ENCODE data around the gene PPP6R3.

PPP6R3 gene

GRCh38 chr11:68424101-68424632 is 36.4 kb upstream of the PPP6R3 start:
- DNase-seq (ENCODE audit: low read depth): no peak
- TF ChIP-seq CTCF (IDR thresholded peaks at IDR 0.05; ENCODE audit: low read depth, low read length) (no peak), MYC (IDR thresholded peaks at IDR 0.05; ENCODE audit: low read depth, low read length) (no peak), MAX (IDR thresholded peaks at IDR 0.05; ENCODE audit: low read depth, low read length) (no peak), POLR2A (IDR thresholded peaks at IDR 0.05; ENCODE audit: extremely low read depth, insufficient read length) (no peak)
- no peak overlapping the region for H3K4me3 ChIP-seq (ENCODE audit: low read depth, low read length)

- TF ChIP-seq MAX (IDR thresholded peaks at IDR 0.05; ENCODE audit: low read depth, low read length): no peak
- TF ChIP-seq POLR2A (IDR thresholded peaks at IDR 0.05; ENCODE audit: extremely low read depth, insufficient read length): no peak
- no peak for TF ChIP-seq MYC (IDR thresholded peaks at IDR 0.05; ENCODE audit: low read depth, low read length)
- TF ChIP-seq CTCF (IDR thresholded peaks at IDR 0.05; ENCODE audit: low read depth, low read length): no peak
- no peak overlapping the region for H3K4me3 ChIP-seq (ENCODE audit: low read depth, low read length)
- no peak for DNase-seq (ENCODE audit: low read depth)
Observed at GRCh38 chr11:68424981-68425865, 35.3 kb upstream of the PPP6R3 start.

GRCh38 chr11:68425866-68426380 is 34.6 kb upstream of the PPP6R3 start:
- H3K4me3 ChIP-seq (ENCODE audit: low read depth, low read length): no peak overlapping the region
- TF ChIP-seq CTCF (IDR thresholded peaks at IDR 0.05; ENCODE audit: low read depth, low read length): no peak
- no peak for TF ChIP-seq POLR2A (IDR thresholded peaks at IDR 0.05; ENCODE audit: extremely low read depth, insufficient read length)
- TF ChIP-seq MAX (IDR thresholded peaks at IDR 0.05; ENCODE audit: low read depth, low read length): no peak
- no peak for TF ChIP-seq MYC (IDR thresholded peaks at IDR 0.05; ENCODE audit: low read depth, low read length)
- no peak for DNase-seq (ENCODE audit: low read depth)

GRCh38 chr11:68429661-68430060 is 30.9 kb upstream of the PPP6R3 start:
- DNase-seq (ENCODE audit: low read depth): no peak
- TF ChIP-seq MAX (IDR thresholded peaks at IDR 0.05; ENCODE audit: low read depth, low read length) (no peak), MYC (IDR thresholded peaks at IDR 0.05; ENCODE audit: low read depth, low read length) (no peak), POLR2A (IDR thresholded peaks at IDR 0.05; ENCODE audit: extremely low read depth, insufficient read length) (no peak), CTCF (IDR thresholded peaks at IDR 0.05; ENCODE audit: low read depth, low read length) (no peak)
- H3K4me3 ChIP-seq (ENCODE audit: low read depth, low read length): no peak overlapping the region

- H3K4me3 ChIP-seq (ENCODE audit: low read depth, low read length): no peak overlapping the region
- DNase-seq (ENCODE audit: low read depth): no peak
- TF ChIP-seq MAX (IDR thresholded peaks at IDR 0.05; ENCODE audit: low read depth, low read length) (no peak), CTCF (IDR thresholded peaks at IDR 0.05; ENCODE audit: low read depth, low read length) (no peak), MYC (IDR thresholded peaks at IDR 0.05; ENCODE audit: low read depth, low read length) (no peak), POLR2A (IDR thresholded peaks at IDR 0.05; ENCODE audit: extremely low read depth, insufficient read length) (no peak)
Observed at GRCh38 chr11:68430384-68430783, 30.2 kb upstream of the PPP6R3 start.
